Heart left ventricle (tissue), 16 donors: Measurements from ENCODE around the gene KRT31. TPM values are rescaled to one million over a fixed set of nuclear protein-coding genes. Genes with fewer than 3 reads are reported as not detected.

ENCODE experiments used
- ATAC-seq, 4 donors: fragments of 200-7000 bp; cut with Tn5 transposase; one replicate each; pipeline ENCODE4 v1.9.1; 2020 to 2022; ENCODE audit warnings: moderate library complexity in 4 of 4, mild to moderate bottlenecking in 3 of 4, moderate number of reproducible peaks in 1 of 4
- DNase-seq, 5 donors: peaks; one replicate each; pipeline ENCODE4 v3.0.0-alpha.2; 2020
- H3K27ac ChIP-seq, 12 donors: fragments of 200-600 bp; sonication (generic) in 4 of 12; one replicate each; pipeline versions ENCODE4 v1.5.0 to v1.8.0; 2016 to 2022; ENCODE audit warnings: mild to moderate bottlenecking in 2 of 12
- H3K27me3 ChIP-seq, 9 donors: fragments of 200-600 bp; sonication (generic) in 2 of 9; one replicate each; pipeline versions ENCODE4 v1.5.1 to v1.8.0; 2016 to 2022; ENCODE audit warnings: mild to moderate bottlenecking in 3 of 9
- H3K36me3 ChIP-seq, 9 donors: fragments of 200-600 bp; sonication (generic) in 2 of 9; one replicate each; pipeline versions ENCODE4 v1.5.0 to v1.8.0; 2018 to 2022; ENCODE audit warnings: mild to moderate bottlenecking in 2 of 9
- H3K4me1 ChIP-seq, 12 donors: fragments of 200-600 bp; sonication (generic) in 4 of 12; one replicate each; pipeline versions ENCODE4 v1.5.0 to v1.8.0; 2016 to 2022; ENCODE audit warnings: mild to moderate bottlenecking in 3 of 12
- H3K4me3 ChIP-seq, 12 donors: fragments of 200-600 bp; sonication (generic) in 4 of 12; one replicate each; pipeline versions ENCODE4 v1.5.0 to v1.8.0; 2017 to 2022; ENCODE audit warnings: mild to moderate bottlenecking in 9 of 12, moderate library complexity in 4 of 12
- H3K9me3 ChIP-seq, 12 donors: fragments of 200-600 bp; sonication (generic) in 4 of 12; one replicate each; pipeline versions ENCODE4 v1.5.0 to v1.8.0; 2016 to 2022; ENCODE audit warnings: mild to moderate bottlenecking in 1 of 12
- POLR2A ChIP-seq, 2 donors: fragments of 450-650 bp; IDR thresholded peaks; one replicate each; pipeline ENCODE4 v1.6.1; 2017; ENCODE audit warnings: antibody characterized with exemption in 2 of 2, mild to moderate bottlenecking in 2 of 2, moderate library complexity in 2 of 2
- WGBS, 4 donors: extraction: QIAGEN DNeasy Blood & Tissue Kit in 2 of 4; methylation state at CpG; one replicate each; pipeline versions ENCODE4 v1.1.5 to v1.1.7; 2013 to 2018; 5-methylcytosine and 5-hydroxymethylcytosine counted together
- intact Hi-C, 10 donors: fragments of 100-400 bp; cut with DNase I; formaldehyde crosslinking; loops; one replicate each; pipeline versions ENCODE4 v1.11.1 to v1.14.2; 2022
- polyA plus RNA-seq, 2 donors: library from polyadenylated mRNA; stranded (reverse); fragments of 200-250 nt; gene quantifications; one replicate each; pipeline ENCODE4 v1.2.3, GENCODE V29; 2013
- total RNA-seq, 9 donors: library from RNA; depleted of rRNA in 2 of 9; stranded (reverse); fragments of >200 nt in 2 of 9; fragmentation: NEBNext Ultra II Directional in 3 of 9; extraction: Animal tissue kit (Norgen Biotek cat#: 25700) in 3 of 9; gene quantifications; one replicate each; pipeline versions ENCODE4 v1.1.0 to v1.2.4, GENCODE V29; 2016 to 2023
- TF ChIP-seq, protein P1 (sequence below), 12 donors: fragments of 200-600 bp; sonication (generic) in 4 of 12; IDR thresholded peaks; one replicate each; pipeline versions ENCODE4 v1.5.0 to v1.8.0; 2018 to 2022; ENCODE audit warnings: antibody characterized with exemption in 12 of 12, mild to moderate bottlenecking in 5 of 12
- donor health status: ischemic (EF 13 %, LVEDD 7.1; RV severe dilation, severe dysfunction).
- donor health status: healthy with polysubstance abuse.
- donor health status: DM: no; HTN: yes; CAD: no.
- donor health status: DM: no; HTN: no; CAD: no.
- donor health status: ischemic (EF 25% LVEDD 6.9; RV normal size, moderate dysfunction).
- donor health status: ischemic (EF 25% LVEDD 5.7; RV mildly dilated, moderate dysfunction).
- donor health status: healthy.
- donor health status: DM: yes; HTN: yes; CAD: no.
- donor health status: ischemic (EF 35%, LVEDD 5.7; RV mildly dilated, moderate dysfunction).
- donor health status: nonischemic (EF 11% LVEDD 7.7; RV severe dilation, severe dysfunction).
- donor health status: DM: yes; HTN: yes; CAD: no.
- donor health status: PGD.
- donor health status: ischemic (EF 29% LVEDD 5.4; RV normal size, mild dysfunction).
- donor health status: nonischemic (EF 23%, LVEDD 6.1; RV moderate dilation, normal function).

The KRT31 gene
- total and polyA plus RNA-seq, 11 donors: not detected

- no peak overlapping the region for H3K27ac ChIP-seq
- WGBS, 4 donors: 92 to 93% (median 92%) methylated on average over 20 of the region's 20 CpGs
- DNase-seq: no peak
- intact Hi-C loops: no loop called here
- no peak for ATAC-seq
- peaks cover 0 to 8% (median 0%) of the 10 kb centered on the region in 12 donors for H3K4me1 ChIP-seq
- no peaks in the 10 kb centered on the region for H3K27me3 ChIP-seq
- no peaks in the 10 kb centered on the region for H3K9me3 ChIP-seq
- no peaks in the 10 kb centered on the region for H3K36me3 ChIP-seq
- H3K4me3 ChIP-seq: no peak overlapping the region
- no peak for TF ChIP-seq POLR2A (IDR thresholded peaks at IDR 0.05)
- TF ChIP-seq, protein P1, sequence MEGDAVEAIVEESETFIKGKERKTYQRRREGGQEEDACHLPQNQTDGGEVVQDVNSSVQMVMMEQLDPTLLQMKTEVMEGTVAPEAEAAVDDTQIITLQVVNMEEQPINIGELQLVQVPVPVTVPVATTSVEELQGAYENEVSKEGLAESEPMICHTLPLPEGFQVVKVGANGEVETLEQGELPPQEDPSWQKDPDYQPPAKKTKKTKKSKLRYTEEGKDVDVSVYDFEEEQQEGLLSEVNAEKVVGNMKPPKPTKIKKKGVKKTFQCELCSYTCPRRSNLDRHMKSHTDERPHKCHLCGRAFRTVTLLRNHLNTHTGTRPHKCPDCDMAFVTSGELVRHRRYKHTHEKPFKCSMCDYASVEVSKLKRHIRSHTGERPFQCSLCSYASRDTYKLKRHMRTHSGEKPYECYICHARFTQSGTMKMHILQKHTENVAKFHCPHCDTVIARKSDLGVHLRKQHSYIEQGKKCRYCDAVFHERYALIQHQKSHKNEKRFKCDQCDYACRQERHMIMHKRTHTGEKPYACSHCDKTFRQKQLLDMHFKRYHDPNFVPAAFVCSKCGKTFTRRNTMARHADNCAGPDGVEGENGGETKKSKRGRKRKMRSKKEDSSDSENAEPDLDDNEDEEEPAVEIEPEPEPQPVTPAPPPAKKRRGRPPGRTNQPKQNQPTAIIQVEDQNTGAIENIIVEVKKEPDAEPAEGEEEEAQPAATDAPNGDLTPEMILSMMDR (IDR thresholded peaks at IDR 0.05): no peak
These were observed 13.8 kb upstream of the KRT31 start for GRCh38 chr17:41411072-41411840.

DNA sequence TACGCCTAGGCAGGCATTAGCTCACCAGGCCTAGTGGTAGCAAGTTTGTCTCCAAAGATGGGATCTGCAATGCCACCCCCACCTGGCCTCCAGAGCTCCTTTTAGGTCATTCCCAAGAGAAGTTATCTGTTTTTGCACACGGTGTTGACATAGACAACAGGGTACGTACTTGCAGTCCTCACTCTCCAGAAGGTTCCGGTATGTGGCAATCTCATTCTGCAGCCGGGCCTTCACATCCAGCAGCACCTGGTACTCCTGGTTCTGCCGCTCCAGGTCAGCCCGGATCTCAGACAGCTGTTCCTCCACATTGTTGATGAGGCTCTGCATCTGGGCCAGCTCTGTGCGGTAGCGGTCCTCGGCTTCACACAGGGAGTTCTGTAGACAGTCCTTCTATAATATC is 9.8 kb upstream of the KRT31 start:
- no peak for DNase-seq
- intact Hi-C loops: loop anchor here in 2 of 10 donors (10.0 kb wide), 2 partner anchors 88 to 258 kb away; no protein-coding TSS in a partner anchor
- WGBS, 4 donors: 91 to 97% (median 93%) methylated on average over 8 to 10 of the region's 10 CpGs

GRCh38 chr17:41406205-41406604 is 8.8 kb upstream of the KRT31 start:
- Histone ChIP-seq H3K4me3 (no peak overlapping the region), H3K9me3 (no peaks in the 10 kb centered on the region), H3K27me3 (no peaks in the 10 kb centered on the region), H3K27ac (no peak overlapping the region), H3K4me1 (peaks cover 0 to 9% (median 0%) of the 10 kb centered on the region in 12 donors), H3K36me3 (no peaks in the 10 kb centered on the region)
- intact Hi-C loops: loop anchor here in 2 of 10 donors (10.0 kb wide), 2 partner anchors 89 to 259 kb away; no protein-coding TSS in a partner anchor
- 49 to 66% (median 54%) methylated on average over 5 of the region's 5 CpGs for WGBS, 4 donors
- ATAC-seq (peak in 1 of 4 donors; percentile 47), DNase-seq (no peak)
- TF ChIP-seq POLR2A (IDR thresholded peaks at IDR 0.05): no peak
- TF ChIP-seq, protein P1 (IDR thresholded peaks at IDR 0.05): peak in 2 of 12 donors; percentile 7 to 23

More for the DNA sequence above, 9.8 kb upstream of the KRT31 start:
- no peaks in the 10 kb centered on the region for H3K36me3 ChIP-seq
- H3K27me3 ChIP-seq: no peaks in the 10 kb centered on the region
- no peak overlapping the region for H3K27ac ChIP-seq
- H3K4me1 ChIP-seq: peaks cover 0 to 9% (median 0%) of the 10 kb centered on the region in 12 donors
- ATAC-seq: no peak
- H3K9me3 ChIP-seq: no peaks in the 10 kb centered on the region
- TF ChIP-seq, protein P1 (IDR thresholded peaks at IDR 0.05): no peak
- TF ChIP-seq POLR2A (IDR thresholded peaks at IDR 0.05): no peak
- H3K4me3 ChIP-seq: no peak overlapping the region

- Histone ChIP-seq H3K4me1 (peaks cover 0 to 9% (median 0%) of the 10 kb centered on the region in 12 donors), H3K36me3 (no peaks in the 10 kb centered on the region), H3K27me3 (no peaks in the 10 kb centered on the region), H3K27ac (no peak overlapping the region), H3K9me3 (no peaks in the 10 kb centered on the region), H3K4me3 (no peak overlapping the region)
- intact Hi-C loops: loop anchor here in 2 of 10 donors (10.0 kb wide), 2 partner anchors 91 to 261 kb away; no protein-coding TSS in a partner anchor
- WGBS, 4 donors: 40 to 60% (median 53%) methylated on average over 7 of the region's 7 CpGs
- DNase-seq (peak in 1 of 5 donors; percentile 22), ATAC-seq (peak in 3 of 4 donors; percentile 67 to 85 (median 80))
- TF ChIP-seq POLR2A (IDR thresholded peaks at IDR 0.05): no peak
- TF ChIP-seq, protein P1 (IDR thresholded peaks at IDR 0.05): no peak
These were observed 6.7 kb upstream of the KRT31 start for GRCh38 chr17:41404024-41404671.
